Upper lobe of left lung (tissue), 6 donors: Measurements from ENCODE around the gene TOMM20. TPM values are rescaled to one million over a fixed set of nuclear protein-coding genes. Genes with fewer than 3 reads are reported as not detected.

ENCODE experiments used
- ATAC-seq, 2 donors: fragments of 200-7000 bp; cut with Tn5 transposase; one replicate each; pipeline ENCODE4 v1.9.1; 2022; ENCODE audit warnings: mild to moderate bottlenecking in 2 of 2, moderate library complexity in 2 of 2; ENCODE audit not compliant: low FRiP score in 2 of 2
- DNase-seq, 2 donors: peaks; one replicate each; pipeline ENCODE4 v3.0.0-alpha.2; 2019 to 2020
- H3K27ac ChIP-seq, 4 donors: fragments of 200-600 bp; sonication (generic); one replicate each; pipeline ENCODE4 v1.5.1; 2016 to 2019
- H3K27me3 ChIP-seq, 4 donors: fragments of 200-600 bp; sonication (generic); one replicate each; pipeline ENCODE4 v1.5.1; 2017 to 2019
- H3K36me3 ChIP-seq, 4 donors: fragments of 200-600 bp; sonication (generic); one replicate each; pipeline ENCODE4 v1.5.1; 2016 to 2019
- H3K4me1 ChIP-seq, 4 donors: fragments of 200-600 bp; sonication (generic); one replicate each; pipeline ENCODE4 v1.5.1; 2018 to 2019
- H3K4me3 ChIP-seq, 4 donors: fragments of 200-600 bp; sonication (generic); one replicate each; pipeline ENCODE4 v1.5.1; 2017 to 2019; ENCODE audit warnings: mild to moderate bottlenecking in 2 of 4, moderate library complexity in 1 of 4
- H3K9me3 ChIP-seq, 4 donors: fragments of 200-600 bp; sonication (generic); one replicate each; pipeline ENCODE4 v1.5.1; 2018 to 2019
- CTCF ChIP-seq, 6 experiments: fragments of 450-650 bp in 4 of 6; fragments of 200-600 bp in 2 of 6; sonication (generic) in 2 of 6; IDR thresholded peaks; one replicate each; pipeline ENCODE4 v1.5.1; 2016 to 2019; ENCODE audit warnings: antibody characterized with exemption in 6 of 6
- EP300 ChIP-seq, 4 donors: sonication (generic); formaldehyde crosslinking; IDR thresholded peaks; one replicate each; pipeline ENCODE4 v1.5.1; 2017; ENCODE audit warnings: antibody characterized with exemption in 4 of 4, control low read depth in 2 of 4
- POLR2A ChIP-seq, 4 donors: fragments of 450-650 bp; IDR thresholded peaks; one replicate each; pipeline ENCODE4 v1.5.1; 2016 to 2017; ENCODE audit warnings: antibody characterized with exemption in 4 of 4, mild to moderate bottlenecking in 2 of 4
- POLR2AphosphoS5 ChIP-seq, 2 donors: sonication (generic); formaldehyde crosslinking; IDR thresholded peaks; one replicate each; pipeline ENCODE4 v1.5.1; 2017; ENCODE audit warnings: antibody characterized with exemption in 2 of 2
- WGBS, 2 donors: methylation state at CpG; one replicate each; pipeline ENCODE4 v1.1.5; 2017 to 2018; 5-methylcytosine and 5-hydroxymethylcytosine counted together
- total RNA-seq, 6 donors: library from RNA; depleted of rRNA in 4 of 6; stranded (reverse); fragments of >200 nt in 4 of 6; gene quantifications; one replicate each; pipeline versions ENCODE4 v1.1.0 to v1.2.1, GENCODE V29; 2016 to 2021
- donor health status: DM: no; HTN: no; CAD: no; lungs with moderate emphysema.
- donor health status: DM: no; HTN: yes; CAD: no; lungs with severe emphysema.

Gene TOMM20
- total RNA-seq, 6 donors from 2014 or later, result 37.6 to 124 (median 89.8) TPM

DNA sequence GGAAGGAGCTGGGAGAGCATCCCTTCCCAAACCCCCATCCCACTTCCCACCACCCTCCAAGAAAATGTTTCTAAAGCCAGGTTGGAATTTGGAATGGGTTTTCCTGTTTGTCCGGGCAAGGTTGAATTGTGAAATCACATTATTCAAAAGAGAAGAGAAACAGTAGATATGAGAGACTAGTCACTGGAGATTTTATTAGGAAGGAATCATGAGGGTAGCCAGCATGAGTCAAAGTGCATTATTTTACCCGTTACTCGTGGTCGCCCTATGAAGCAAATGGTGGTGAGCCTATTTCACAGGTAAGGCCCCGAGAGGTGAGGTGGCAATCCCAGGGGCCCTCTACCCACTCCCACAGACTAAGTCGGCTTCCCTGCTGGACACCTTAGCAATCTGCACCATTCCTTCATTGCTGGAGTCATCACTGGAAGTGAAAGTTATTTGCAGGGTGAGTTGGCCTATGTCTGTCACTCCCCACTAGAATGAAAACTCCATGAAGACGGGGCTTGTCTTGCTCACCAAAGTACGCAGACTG is 52.8 kb downstream of the TOMM20 start:
- ATAC-seq, result peak in 1 of 2 donors; percentile 25
- Histone ChIP-seq H3K4me1 (peaks cover 57 to 78% (median 67%) of the 10 kb centered on the region in 4 donors), H3K36me3 (no peaks in the 10 kb centered on the region), H3K4me3 (no peak overlapping the region), H3K27ac (peak overlapping the region; percentile 92 to 94 (median 94)), H3K9me3 (no peaks in the 10 kb centered on the region), H3K27me3 (no peaks in the 10 kb centered on the region)
- 53 to 69% methylated on average over 8 of the region's 8 CpGs for WGBS, 2 donors
- no peak for DNase-seq
- TF ChIP-seq POLR2A (IDR thresholded peaks at IDR 0.05), result no peak
- TF ChIP-seq EP300 (IDR thresholded peaks at IDR 0.05), result no peak
- TF ChIP-seq CTCF (IDR thresholded peaks at IDR 0.05), result peak in 1 of 6 experiments; percentile 11

DNA sequence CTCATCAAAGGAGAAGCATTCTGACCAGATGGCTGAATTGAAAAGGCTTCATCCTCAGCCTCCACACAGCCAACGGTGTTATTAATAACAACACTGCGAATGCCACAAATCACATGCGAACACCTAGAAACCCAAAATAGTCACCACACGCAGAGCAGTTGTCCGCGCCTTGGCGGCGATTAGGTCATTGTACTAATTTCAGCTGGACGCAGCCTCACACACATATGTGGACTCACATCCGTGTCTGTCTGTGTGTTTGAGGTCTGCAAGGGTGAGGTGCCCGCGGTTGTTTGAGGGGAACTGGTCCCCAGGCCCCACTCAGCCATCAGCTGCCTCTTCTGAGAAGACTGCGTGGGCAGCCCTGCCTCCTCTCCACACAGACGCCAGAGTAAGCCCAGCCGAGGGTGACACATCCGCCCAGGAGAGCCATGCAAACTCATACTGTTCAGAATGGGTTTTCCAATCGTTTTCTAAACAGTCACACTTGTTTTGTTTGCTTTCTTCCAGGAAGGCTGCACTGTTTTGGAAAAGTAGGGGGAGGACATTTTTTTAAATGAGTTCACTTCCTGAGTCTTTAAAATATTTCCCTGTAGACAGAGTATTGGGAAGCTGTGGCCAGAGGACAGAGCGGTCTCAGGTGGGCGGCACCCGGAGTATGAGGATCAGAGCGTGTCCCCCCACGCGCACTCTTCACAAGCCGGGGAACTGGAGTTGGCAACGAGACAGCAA is 53.4 kb downstream of the TOMM20 start:
- TF ChIP-seq POLR2A (IDR thresholded peaks at IDR 0.05) (peak in 2 of 4 donors; percentile 38 to 64), POLR2AphosphoS5 (IDR thresholded peaks at IDR 0.05) (peak; percentile 69 to 81), EP300 (IDR thresholded peaks at IDR 0.05) (peak; percentile 47 to 84 (median 76)), CTCF (IDR thresholded peaks at IDR 0.05) (no peak)
- peak overlapping the region in 2 of 4 donors; percentile 3 to 9 for H3K4me3 ChIP-seq
- 29 to 32% methylated on average over 25 of the region's 25 CpGs for WGBS, 2 donors
- peak; percentile 71 to 88 for ATAC-seq
- no peaks in the 10 kb centered on the region for H3K9me3 ChIP-seq
- peak in 1 of 2 donors; percentile 85 for DNase-seq
- no peaks in the 10 kb centered on the region for H3K27me3 ChIP-seq
- peak overlapping the region; percentile 92 to 94 (median 94) for H3K27ac ChIP-seq
- no peaks in the 10 kb centered on the region for H3K36me3 ChIP-seq
- peaks cover 55 to 81% (median 67%) of the 10 kb centered on the region in 4 donors for H3K4me1 ChIP-seq

DNA sequence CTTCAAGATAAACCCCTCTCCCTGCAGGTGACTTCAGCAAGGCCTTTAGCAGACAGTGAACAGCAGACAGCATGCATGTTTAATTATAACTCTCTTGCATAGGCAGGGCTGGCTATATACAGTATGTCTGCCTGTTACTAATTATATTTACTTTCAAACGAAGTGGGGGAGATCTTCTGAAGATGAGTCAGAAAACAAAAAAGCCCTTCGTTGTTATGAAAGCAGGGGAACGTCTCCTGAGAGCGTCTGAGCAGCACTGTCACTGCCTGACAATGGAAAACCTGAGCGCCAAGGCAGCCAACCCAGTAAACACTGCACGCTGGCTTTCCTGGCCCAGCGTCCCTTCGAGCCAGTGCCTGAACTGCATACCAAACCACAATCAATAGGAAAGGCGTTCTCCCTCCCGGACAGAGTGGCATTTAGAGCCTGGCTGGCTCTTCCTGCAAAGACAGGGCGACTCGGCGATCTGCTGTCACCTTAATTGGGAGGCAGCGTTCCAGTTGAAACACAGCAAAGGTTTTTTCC is 54.1 kb downstream of the TOMM20 start:
- no peaks in the 10 kb centered on the region for H3K9me3 ChIP-seq
- peak overlapping the region; percentile 92 to 94 (median 94) for H3K27ac ChIP-seq
- no peaks in the 10 kb centered on the region for H3K27me3 ChIP-seq
- H3K36me3 ChIP-seq, result no peaks in the 10 kb centered on the region
- DNase-seq (peak in 1 of 2 donors; percentile 48), ATAC-seq (peak in 1 of 2 donors; percentile 18)
- H3K4me3 ChIP-seq, result peak overlapping the region in 2 of 4 donors; percentile 3 to 9
- WGBS, 2 donors, result 12 to 17% methylated on average over 11 to 12 of the region's 14 CpGs
- H3K4me1 ChIP-seq, result peaks cover 52 to 76% (median 63%) of the 10 kb centered on the region in 4 donors
- TF ChIP-seq POLR2AphosphoS5 (IDR thresholded peaks at IDR 0.05) (peak in 1 of 2 donors; percentile 14), POLR2A (IDR thresholded peaks at IDR 0.05) (no peak), EP300 (IDR thresholded peaks at IDR 0.05) (peak in 2 of 4 donors; percentile 45 to 64), CTCF (IDR thresholded peaks at IDR 0.05) (peak in 1 of 6 experiments; percentile 11)

DNA sequence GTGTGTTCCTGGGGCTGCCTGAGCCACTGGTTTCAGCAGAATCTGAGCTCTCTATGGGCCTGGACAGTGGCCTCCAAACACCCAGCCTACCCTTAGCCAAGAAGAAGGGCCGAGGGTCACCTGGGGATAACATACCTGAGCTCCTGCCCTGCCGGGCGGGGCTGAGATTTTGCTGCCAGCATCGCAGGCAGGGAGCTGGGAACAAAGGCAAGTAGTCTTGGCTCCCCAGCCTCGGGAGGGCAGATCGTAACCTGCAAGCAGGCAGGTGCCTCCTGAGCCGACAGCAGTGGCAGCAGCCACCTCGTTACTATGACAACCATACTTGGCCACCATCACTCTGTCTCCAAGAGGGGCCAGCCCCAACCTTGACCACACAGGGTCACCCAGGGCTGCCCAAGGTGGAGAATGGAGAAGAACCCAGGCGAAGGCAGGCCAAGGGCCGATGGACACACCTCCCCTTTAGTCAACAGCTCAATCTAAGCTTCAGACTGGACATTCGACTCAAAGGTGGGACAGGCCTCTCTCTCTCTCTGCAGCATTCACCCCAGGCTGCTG is 54.6 kb downstream of the TOMM20 start:
- no peak overlapping the region for H3K4me3 ChIP-seq
- no peak for TF ChIP-seq POLR2A (IDR thresholded peaks at IDR 0.05)

More for the DNA sequence above, 54.6 kb downstream of the TOMM20 start:
- WGBS, 2 donors, result 65 to 66% methylated on average over 3 to 11 of the region's 11 CpGs
- H3K27me3 ChIP-seq, result no peaks in the 10 kb centered on the region
- H3K9me3 ChIP-seq, result no peaks in the 10 kb centered on the region
- H3K27ac ChIP-seq, result peak overlapping the region; percentile 92 to 94 (median 94)
- DNase-seq, result peak; percentile 57 to 75
- no peaks in the 10 kb centered on the region for H3K36me3 ChIP-seq
- peak in 1 of 2 donors; percentile 64 for ATAC-seq
- H3K4me1 ChIP-seq, result peaks cover 46 to 75% (median 61%) of the 10 kb centered on the region in 4 donors
